ENCODE data around the gene TRIM63.

GRCh38 chr1:26098602-26099001 lies 31.2 kb upstream of the TRIM63 start:
- TF ChIP-seq SNAI2 (CRISPR knock-in tag; IDR thresholded peaks at IDR 0.05) (no peak), ARNTL (CRISPR knock-in tag; IDR thresholded peaks at IDR 0.05; ENCODE audit: borderline replicate concordance, low read depth) (no peak), CREB5 (CRISPR knock-in tag; IDR thresholded peaks at IDR 0.05; ENCODE audit: low read depth) (no peak), BACH2 (CRISPR knock-in tag; IDR thresholded peaks at IDR 0.05; ENCODE audit: borderline replicate concordance) (no peak), ZNF8 (CRISPR knock-in tag; IDR thresholded peaks at IDR 0.05) (no peak), PATZ1 (CRISPR knock-in tag; IDR thresholded peaks at IDR 0.05; ENCODE audit: borderline replicate concordance) (no peak), OSR1 (CRISPR knock-in tag; IDR thresholded peaks at IDR 0.05) (no peak), CSRNP3 (CRISPR knock-in tag; IDR thresholded peaks at IDR 0.05) (no peak), TSHZ2 (CRISPR knock-in tag; IDR thresholded peaks at IDR 0.05) (no peak), ZC3H10 (CRISPR knock-in tag; IDR thresholded peaks at IDR 0.05) (no peak)

Measured in SK-N-SH treated with all-trans-retinoic acid at 6 μM for 48 hours (cell line).